Activated naive CD4-positive, alpha-beta T cell treated with anti-CD3 and anti-CD28 coated beads, Interleukin-2, amount 50 U/mL, for 72 hours (primary cell): ENCODE data around the gene SOX5. TPM values are rescaled to one million over a fixed set of nuclear protein-coding genes. Genes with fewer than 3 reads are reported as not detected.

ENCODE experiments used
- ATAC-seq, 2 donors: fragments of 150-1000 bp; cut with Tn5 transposase; 2 replicates each; pipeline ENCODE4 v1.10.0; 2021; ENCODE audit warnings: mild to moderate bottlenecking in 2 of 2, moderate library complexity in 2 of 2
- DNase-seq, 2 donors: peaks; one replicate each; pipeline ENCODE4 v3.0.0; 2021 to 2022; ENCODE audit warnings: low spot score in 2 of 2
- H3K27ac Mint-ChIP-seq, 2 donors: one replicate each; pipeline ENCODE4 v1.8.0; 2022; ENCODE audit warnings: mild to moderate bottlenecking in 2 of 2, mixed read lengths in 2 of 2
- H3K36me3 Mint-ChIP-seq, 2 donors: one replicate each; pipeline ENCODE4 v1.8.0; 2022; ENCODE audit warnings: mixed read lengths in 2 of 2
- H3K9me3 Mint-ChIP-seq, 2 donors: one replicate each; pipeline ENCODE4 v1.8.0; 2022; ENCODE audit warnings: mixed read lengths in 2 of 2
- total RNA-seq, 2 donors: library from RNA; stranded (reverse); gene quantifications; one replicate each; pipeline ENCODE4 v1.2.3, GENCODE V29; 2022

SOX5 gene
- total RNA-seq, 2 donors from 2014 or later = 1.1 TPM; not detected in 1

GRCh38 chr12:23930599-23930998, 18.9 kb downstream of the SOX5 start:
- Mint-ChIP-seq H3K36me3 (no peaks in the 10 kb centered on the region), H3K27ac (no peak overlapping the region), H3K9me3 (peaks cover 0 to 4% of the 10 kb centered on the region in 2 donors)
- ATAC-seq (no peak), DNase-seq (no peak)

DNA sequence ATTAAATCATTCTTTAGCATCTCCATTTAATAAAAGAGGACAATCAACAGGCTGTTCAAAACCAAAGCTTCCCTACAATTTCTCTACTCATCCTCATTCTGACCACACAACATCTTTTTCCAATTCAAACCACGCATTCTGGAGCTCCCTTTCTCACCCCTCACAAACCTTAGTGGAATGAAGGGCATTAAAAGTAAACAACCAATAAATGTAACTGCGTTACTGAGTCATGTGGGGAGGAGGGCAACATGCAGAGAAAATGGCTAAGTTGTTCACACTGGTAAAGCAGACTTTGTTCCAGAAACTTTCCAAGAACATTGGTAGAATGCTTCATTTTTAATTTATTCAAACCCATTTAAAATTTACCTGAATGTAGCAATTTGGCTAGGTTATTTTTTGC, 19.6 kb downstream of the SOX5 start:
- no peaks in the 10 kb centered on the region for H3K36me3 Mint-ChIP-seq
- peaks cover 0 to 4% of the 10 kb centered on the region in 2 donors for H3K9me3 Mint-ChIP-seq
- ATAC-seq = no peak
- H3K27ac Mint-ChIP-seq = no peak overlapping the region
- no peak for DNase-seq

DNA sequence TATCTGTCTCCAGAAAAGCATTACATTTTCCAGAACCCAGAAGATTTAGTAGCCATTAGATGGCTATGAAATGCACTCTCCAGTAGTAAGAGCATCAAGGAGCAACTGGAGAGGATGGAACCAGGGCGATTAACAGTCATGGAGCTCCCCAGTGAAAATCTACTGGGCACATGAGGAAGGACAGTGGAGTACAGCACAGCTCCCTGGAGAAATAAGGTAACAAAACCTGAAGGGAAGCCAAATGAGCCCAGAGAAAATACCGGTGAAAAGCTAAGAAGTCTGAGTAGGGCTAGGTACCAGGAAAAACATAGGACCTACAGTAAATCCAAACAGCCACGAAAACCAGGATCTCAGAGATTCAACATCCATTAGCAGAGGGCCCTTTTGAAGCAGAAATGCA, 21.6 kb downstream of the SOX5 start:
- H3K36me3 Mint-ChIP-seq = no peaks in the 10 kb centered on the region
- no peak overlapping the region for H3K27ac Mint-ChIP-seq
- no peak for ATAC-seq
- H3K9me3 Mint-ChIP-seq = peaks cover 0 to 4% of the 10 kb centered on the region in 2 donors
- DNase-seq = no peak

DNA sequence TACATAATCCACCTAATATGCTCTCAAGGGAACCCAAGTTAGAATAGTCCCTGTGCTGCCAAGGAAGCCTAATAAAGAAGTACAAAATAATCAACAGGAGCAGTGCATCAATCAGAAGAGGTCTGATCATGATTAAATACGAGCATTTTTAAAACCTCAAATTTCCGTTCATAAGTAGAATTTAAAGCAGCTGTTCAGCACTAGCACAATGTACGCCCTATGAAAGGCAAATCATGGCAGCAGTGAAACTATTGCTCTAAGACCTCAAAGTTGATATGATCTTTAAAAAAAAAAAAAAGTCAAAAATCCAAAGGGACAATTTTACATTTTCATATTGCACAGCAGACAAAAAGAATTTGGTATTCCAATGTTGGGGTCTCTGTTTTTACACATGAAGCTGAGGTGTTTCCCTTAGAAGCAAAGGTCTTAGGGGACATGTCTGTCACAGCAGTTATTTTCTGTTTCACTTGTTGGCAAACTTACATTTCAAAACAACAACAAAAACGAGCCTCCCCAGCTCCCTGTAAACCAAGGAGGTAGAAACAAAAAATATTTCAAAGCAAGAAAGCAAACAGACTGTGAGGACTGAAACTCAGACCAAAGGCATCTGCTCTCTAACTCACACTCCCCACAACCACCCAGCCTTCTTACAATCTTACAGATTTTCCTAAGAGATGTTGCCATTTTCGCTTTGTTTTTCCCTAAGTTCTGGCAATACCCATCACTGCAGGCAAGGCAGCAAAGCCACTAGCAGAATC, 28.2 kb downstream of the SOX5 start:
- H3K9me3 Mint-ChIP-seq = no peaks in the 10 kb centered on the region
- H3K27ac Mint-ChIP-seq = no peak overlapping the region
- ATAC-seq (no peak), DNase-seq (no peak)
- no peaks in the 10 kb centered on the region for H3K36me3 Mint-ChIP-seq

DNA sequence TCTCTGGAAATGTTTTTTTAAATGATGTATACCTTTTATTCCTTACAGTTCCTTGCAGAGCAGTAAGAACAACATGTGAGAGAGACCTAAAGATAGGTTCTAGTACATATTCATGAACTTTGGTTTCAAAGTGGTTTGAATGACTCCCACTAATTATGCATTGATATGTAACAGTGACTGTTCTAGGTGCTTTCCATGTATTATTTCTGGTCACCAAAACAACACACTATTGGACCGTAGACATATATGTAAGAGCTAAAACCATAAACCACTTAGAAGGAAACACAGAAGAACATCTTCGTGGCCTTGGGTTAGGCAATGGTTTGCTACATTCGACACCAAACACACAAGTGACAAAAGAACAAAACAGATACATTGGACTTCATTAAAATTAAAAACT, 37.9 kb downstream of the SOX5 start:
- no peaks in the 10 kb centered on the region for H3K36me3 Mint-ChIP-seq
- H3K27ac Mint-ChIP-seq = no peak overlapping the region
- ATAC-seq (no peak), DNase-seq (no peak)
- no peaks in the 10 kb centered on the region for H3K9me3 Mint-ChIP-seq

DNA sequence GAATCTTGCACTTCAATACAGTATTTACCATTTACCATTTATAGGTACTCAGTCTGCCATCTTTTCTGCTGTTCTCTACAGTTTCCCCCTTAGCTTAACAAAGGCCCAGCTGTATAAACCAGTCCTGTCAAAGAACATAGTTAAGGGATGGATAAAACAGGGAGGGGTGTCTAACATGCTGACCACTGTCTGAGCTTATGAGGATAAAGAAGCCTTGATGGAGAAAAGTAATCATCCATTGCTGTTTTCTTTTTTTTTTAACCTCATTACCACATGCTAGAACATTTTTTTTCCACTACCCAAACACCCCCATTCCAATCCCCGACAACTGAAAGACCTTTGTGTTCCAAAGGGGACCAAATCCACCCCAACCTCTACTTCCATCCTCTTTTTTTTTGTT, 39.9 kb downstream of the SOX5 start:
- ATAC-seq (no peak), DNase-seq (no peak)
- H3K27ac Mint-ChIP-seq = no peak overlapping the region
- H3K9me3 Mint-ChIP-seq = no peaks in the 10 kb centered on the region
- no peaks in the 10 kb centered on the region for H3K36me3 Mint-ChIP-seq

DNA sequence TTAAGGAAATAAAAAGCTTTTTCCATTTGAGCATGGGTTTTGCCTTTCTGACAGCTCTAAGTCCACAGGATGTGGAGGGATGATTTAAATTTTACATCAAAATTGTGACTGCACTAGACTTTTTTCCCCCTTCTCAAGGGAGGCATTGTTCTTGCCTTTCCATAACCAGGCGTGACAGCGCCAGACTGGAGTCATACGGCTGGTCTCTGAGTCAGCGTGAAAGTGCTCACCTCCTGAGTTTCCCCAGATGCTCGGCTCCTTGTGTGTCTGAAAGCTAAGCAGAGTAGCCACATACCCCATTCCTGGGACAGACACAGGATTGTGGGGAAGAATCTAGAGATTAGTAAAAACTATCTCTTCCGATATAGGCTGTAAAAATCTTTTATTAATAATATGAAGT, 43.1 kb downstream of the SOX5 start:
- Mint-ChIP-seq H3K27ac (no peak overlapping the region), H3K36me3 (no peaks in the 10 kb centered on the region), H3K9me3 (peaks cover 0 to 2% of the 10 kb centered on the region in 2 donors)
- ATAC-seq (no peak), DNase-seq (no peak)

DNA sequence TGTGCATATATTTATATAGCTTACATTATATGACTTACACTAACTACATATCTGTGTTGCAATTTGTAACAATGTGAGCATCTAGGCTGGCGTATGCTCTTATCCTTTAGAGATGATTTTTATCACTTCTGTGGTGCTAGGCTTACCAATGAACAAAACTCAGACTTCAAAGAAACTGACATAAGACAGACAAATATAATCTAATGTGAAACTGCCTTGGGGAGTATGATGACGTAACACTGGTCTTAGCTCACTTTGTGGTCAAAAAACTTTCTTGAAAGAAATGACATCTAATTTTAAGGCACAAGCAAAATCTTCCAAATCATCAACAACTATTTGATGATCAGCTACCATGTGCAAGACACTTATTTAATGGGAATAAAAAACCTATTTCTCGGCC, 50.0 kb downstream of the SOX5 start:
- H3K27ac Mint-ChIP-seq = no peak overlapping the region
- peaks cover 0 to 3% of the 10 kb centered on the region in 2 donors for H3K9me3 Mint-ChIP-seq
- DNase-seq (no peak), ATAC-seq (no peak)
- no peaks in the 10 kb centered on the region for H3K36me3 Mint-ChIP-seq

GRCh38 chr12:23898121-23898520, 51.3 kb downstream of the SOX5 start:
- Mint-ChIP-seq H3K27ac (no peak overlapping the region), H3K36me3 (no peaks in the 10 kb centered on the region), H3K9me3 (peaks cover 4 to 7% of the 10 kb centered on the region in 2 donors)
- ATAC-seq (no peak), DNase-seq (no peak)

GRCh38 chr12:23895792-23896218, 53.7 kb downstream of the SOX5 start:
- Mint-ChIP-seq H3K36me3 (no peaks in the 10 kb centered on the region), H3K27ac (no peak overlapping the region), H3K9me3 (peaks cover 4% of the 10 kb centered on the region in 2 donors)
- DNase-seq (no peak), ATAC-seq (no peak)

DNA sequence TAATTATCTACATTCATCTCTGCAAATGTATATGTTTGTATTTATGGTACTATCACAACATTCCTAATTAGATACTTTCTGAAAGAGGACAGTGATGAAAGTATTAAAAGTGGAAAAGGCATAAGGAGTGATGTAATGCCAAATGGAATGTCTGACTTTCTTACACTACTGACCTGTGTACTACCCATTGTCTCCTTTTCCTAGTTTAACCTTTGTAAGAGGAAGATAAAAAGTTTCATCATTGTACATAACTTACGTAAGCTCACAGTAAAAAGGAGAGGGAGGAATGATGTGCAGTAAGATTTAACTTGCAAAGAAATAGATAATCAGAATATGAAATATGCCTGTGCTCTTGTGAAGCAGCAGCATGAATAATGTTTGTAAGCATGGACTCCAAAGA, 55.9 kb downstream of the SOX5 start:
- DNase-seq (no peak), ATAC-seq (no peak)
- Mint-ChIP-seq H3K36me3 (no peaks in the 10 kb centered on the region), H3K9me3 (peaks cover 4% of the 10 kb centered on the region in 2 donors), H3K27ac (no peak overlapping the region)

GRCh38 chr12:23891115-23891514, 58.4 kb downstream of the SOX5 start:
- DNase-seq (no peak), ATAC-seq (no peak)
- Mint-ChIP-seq H3K27ac (no peak overlapping the region), H3K9me3 (peaks cover 4% of the 10 kb centered on the region in 2 donors), H3K36me3 (no peaks in the 10 kb centered on the region)

- Mint-ChIP-seq H3K27ac (no peak overlapping the region), H3K9me3 (peaks cover 4% of the 10 kb centered on the region in 2 donors), H3K36me3 (no peaks in the 10 kb centered on the region)
- DNase-seq (no peak), ATAC-seq (no peak)
Measured at GRCh38 chr12:23889069-23889440, 60.4 kb downstream of the SOX5 start.

GRCh38 chr12:23888396-23889068, 60.9 kb downstream of the SOX5 start:
- Mint-ChIP-seq H3K36me3 (no peaks in the 10 kb centered on the region), H3K9me3 (peaks cover 2% of the 10 kb centered on the region in 2 donors), H3K27ac (no peak overlapping the region)
- ATAC-seq (no peak), DNase-seq (no peak)

GRCh38 chr12:23887055-23887835, 62.2 kb downstream of the SOX5 start:
- ATAC-seq = no peak
- no peak overlapping the region for H3K27ac Mint-ChIP-seq

DNA sequence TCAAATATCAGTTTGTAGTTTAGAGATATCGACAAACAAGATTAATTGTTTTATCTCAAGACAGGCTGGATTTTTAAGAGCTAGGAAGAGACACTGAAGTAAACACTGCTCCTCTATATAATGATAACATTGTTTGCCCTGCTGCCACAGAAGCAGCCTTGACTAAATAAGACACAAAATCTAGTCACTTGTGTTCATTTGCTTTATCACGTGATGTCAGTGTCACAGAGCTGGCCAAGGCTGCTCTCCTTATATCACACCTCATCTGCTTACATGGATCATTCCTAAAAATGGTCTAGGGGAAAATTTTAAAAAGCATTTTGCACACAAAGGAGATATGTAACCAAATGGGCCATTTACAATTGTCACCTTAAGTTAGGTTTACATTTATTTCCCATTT, 64.1 kb downstream of the SOX5 start:
- ATAC-seq (no peak), DNase-seq (no peak)
- Mint-ChIP-seq H3K36me3 (no peaks in the 10 kb centered on the region), H3K9me3 (no peaks in the 10 kb centered on the region), H3K27ac (no peak overlapping the region)

More at GRCh38 chr12:23887055-23887835, 62.2 kb downstream of the SOX5 start:
- no peak for DNase-seq
- Mint-ChIP-seq H3K36me3 (no peaks in the 10 kb centered on the region), H3K9me3 (no peaks in the 10 kb centered on the region)

DNA sequence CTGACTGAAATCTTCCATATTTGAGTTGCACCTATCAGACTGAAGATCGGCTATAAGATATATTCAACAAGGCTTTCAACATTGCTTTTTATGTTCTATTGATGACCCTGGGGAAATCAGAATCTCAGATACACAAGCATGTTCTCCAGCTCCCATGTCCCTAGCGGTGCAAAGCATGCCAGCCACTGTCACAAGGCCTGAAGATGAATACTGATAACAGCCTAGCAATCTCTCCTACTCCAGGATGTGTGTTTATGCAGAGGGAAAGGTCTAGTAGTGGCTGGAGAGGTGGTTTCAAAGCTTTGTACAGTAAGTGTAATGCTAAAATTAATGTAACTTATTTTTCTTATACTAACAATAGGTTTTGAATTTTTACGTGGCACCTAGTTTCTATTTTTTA, 64.6 kb downstream of the SOX5 start:
- DNase-seq = no peak
- H3K9me3 Mint-ChIP-seq = no peaks in the 10 kb centered on the region
- no peak for ATAC-seq
- no peaks in the 10 kb centered on the region for H3K36me3 Mint-ChIP-seq
- H3K27ac Mint-ChIP-seq = no peak overlapping the region
